ENCODE results near the gene CA12. TPM values are rescaled to one million over a fixed set of nuclear protein-coding genes. Genes with fewer than 3 reads are reported as not detected.

The CA12 gene
- total and polyA plus RNA-seq, 9 of the 15 experiments (the other 6 are each of a cell fraction or from before 2014, with no cell fraction given) = 0.01 to 0.78 (median 0.15) TPM; not detected in 1

GRCh38 chr15:63362885-63363284 is 18.8 kb downstream of the CA12 start:
- no TSS peak for BruUV-seq (replicated peaks)
- intact Hi-C loops (cut with micrococcal nuclease) = no loop called here
- H3K36me3 ChIP-seq (ENCODE audit: control insufficient read depth, insufficient read depth, low read length) = no peaks in the 10 kb centered on the region
- peaks cover 24 to 38% of the 10 kb centered on the region in 2 experiments for H3K4me1 ChIP-seq (replicated peaks in 1 of 2; ENCODE audit: control insufficient read depth in 2 of 2, insufficient read depth in 2 of 2, low read length in 2 of 2)
- no peaks in the 10 kb centered on the region for H3K79me2 ChIP-seq (ENCODE audit: control insufficient read depth, insufficient read depth, low read length)
- peak overlapping the region; percentile 68; the same call in 1 of the 2 replicates for H2AFZ ChIP-seq (ENCODE audit: low read depth, low read length)
- H3K27me3 ChIP-seq (ENCODE audit: control insufficient read depth in 2 of 2, insufficient read depth in 2 of 2, low read length in 2 of 2) = no peaks in the 10 kb centered on the region
- no peaks in the 10 kb centered on the region for H3K9me1 ChIP-seq (ENCODE audit: control insufficient read depth, insufficient read depth, low read length)
- TF ChIP-seq PHF8 (IDR thresholded peaks at IDR 0.05; ENCODE audit: borderline replicate concordance, low read length) (no peak), BCL6 (CRISPR knock-in tag; IDR thresholded peaks at IDR 0.05) (no peak), REST (IDR thresholded peaks at IDR 0.05; ENCODE audit: borderline replicate concordance) (no peak), REST (CRISPR knock-in tag; IDR thresholded peaks at IDR 0.05; ENCODE audit: low read depth) (no peak), TCF7 (IDR thresholded peaks at IDR 0.05; ENCODE audit: borderline replicate concordance) (no peak), MEIS2 (IDR thresholded peaks at IDR 0.05; ENCODE audit: partially characterized antibody) (no peak), TAF7 (tag; IDR thresholded peaks at IDR 0.05) (0 out of 2 replicates have a peak, but pooled peaks have one; percentile 13)
- 57% methylated on average over 7 of the region's 7 CpGs for WGBS (ENCODE audit: insufficient coverage, low coverage, missing lambda C conversion rate)
- no peaks in the 10 kb centered on the region for H3K9me3 ChIP-seq (replicated peaks; ENCODE audit: control insufficient read depth, insufficient read depth, low read depth, low read length)
- ChIA-PET CTCF (ENCODE audit: low intra/inter-chr PET ratio) (no interaction called here), POLR2A (interaction anchor here (0.6 to 2.0 kb wide), 6 partner anchors 9 to 603 kb away, joined by 3 to 9 read pairs (median 5); no protein-coding TSS in a partner anchor)
- DNase-seq (ENCODE audit: extremely low read depth in 1 of 4, low spot score in 3 of 4) (no peak), FAIRE-seq (no peak), ATAC-seq (no peak)
- H4K20me1 ChIP-seq (replicated peaks; ENCODE audit: control insufficient read depth, insufficient read depth, low read length) = no peaks in the 10 kb centered on the region
- no peak overlapping the region for H3K27ac ChIP-seq (ENCODE audit: extremely low read depth, low read depth, low read length)
- H3K9ac ChIP-seq (ENCODE audit: insufficient read depth in 1 of 2, low read depth in 2 of 2, low read length in 2 of 2) = no peak overlapping the region; a peak in 1 of 4 replicates
- in situ Hi-C loops (cut with MboI) = no loop called here
- H3K4me3 ChIP-seq = no peak overlapping the region
- peak overlapping the region; percentile 50; the same call in 1 of the 2 replicates for H3K4me2 ChIP-seq (ENCODE audit: insufficient read depth, low read length)
